Neutrophil (primary cell): ENCODE measurements around the gene OSBPL1A.

ENCODE experiments used
- H3K27ac ChIP-seq: fragments of 200-600 bp; sonication (generic); 2 replicates; pipeline ENCODE4 v1.5.1; 2016; ENCODE audit warnings: mild to moderate bottlenecking, moderate library complexity
- H3K27me3 ChIP-seq: fragments of 200-600 bp; sonication (generic); 2 replicates; pipeline ENCODE4 v1.6.0; 2016; ENCODE audit warnings: mild to moderate bottlenecking
- H3K36me3 ChIP-seq: fragments of 200-600 bp; sonication (generic); 2 replicates; pipeline ENCODE4 v1.5.1; 2017
- H3K4me1 ChIP-seq, 2 experiments: fragments of 200-600 bp in 1 of 2; sonication (generic) in 1 of 2; 1 replicate in 1 of 2; 2 replicates in 1 of 2; pipeline versions ENCODE4 v1.5.1 to v1.6.1; 2013 to 2016; ENCODE audit warnings: low read depth in 1 of 2, low read length in 1 of 2, mild to moderate bottlenecking in 1 of 2, moderate library complexity in 1 of 2; ENCODE audit not compliant: control insufficient read depth in 1 of 2, insufficient read depth in 1 of 2
- H3K4me3 ChIP-seq, 2 experiments: fragments of 200-600 bp in 1 of 2; sonication (generic) in 1 of 2; 1 replicate in 1 of 2; 2 replicates in 1 of 2; pipeline ENCODE4 v1.5.1; 2013 to 2016; ENCODE audit warnings: low read depth in 1 of 2, low read length in 1 of 2, mild to moderate bottlenecking in 1 of 2, moderate library complexity in 1 of 2
- H3K9me3 ChIP-seq: fragments of 200-600 bp; sonication (generic); 2 replicates; pipeline ENCODE4 v1.5.1; 2016
- TF ChIP-seq, protein P1 (sequence below): fragments of 200-600 bp; sonication (generic); IDR thresholded peaks from 2 replicates; pipeline ENCODE4 v1.5.1; 2016; ENCODE audit warnings: antibody characterized with exemption

The OSBPL1A gene

DNA sequence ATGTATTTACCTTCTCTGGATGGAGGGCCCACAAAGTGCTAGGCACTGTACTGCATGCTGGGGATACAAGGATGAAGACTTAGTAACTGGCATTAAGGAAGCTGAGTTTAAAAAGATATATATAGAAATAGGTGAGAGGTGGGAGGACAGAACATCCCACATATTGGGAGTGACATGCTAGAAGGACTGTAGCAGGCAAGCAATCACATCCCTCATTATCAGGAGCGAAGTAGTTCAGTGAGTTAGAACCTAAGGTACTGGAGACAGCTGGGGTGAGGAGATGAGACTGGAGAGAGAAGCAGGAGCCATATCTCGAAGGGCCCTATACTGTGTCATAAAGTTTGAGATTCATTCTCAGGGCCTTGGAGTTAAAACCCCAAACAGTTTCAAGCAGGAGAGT lies 10.9 kb upstream of the OSBPL1A start:
- Histone ChIP-seq H3K27ac (no peak overlapping the region), H3K27me3 (peaks cover 6% of the 10 kb centered on the region)

DNA sequence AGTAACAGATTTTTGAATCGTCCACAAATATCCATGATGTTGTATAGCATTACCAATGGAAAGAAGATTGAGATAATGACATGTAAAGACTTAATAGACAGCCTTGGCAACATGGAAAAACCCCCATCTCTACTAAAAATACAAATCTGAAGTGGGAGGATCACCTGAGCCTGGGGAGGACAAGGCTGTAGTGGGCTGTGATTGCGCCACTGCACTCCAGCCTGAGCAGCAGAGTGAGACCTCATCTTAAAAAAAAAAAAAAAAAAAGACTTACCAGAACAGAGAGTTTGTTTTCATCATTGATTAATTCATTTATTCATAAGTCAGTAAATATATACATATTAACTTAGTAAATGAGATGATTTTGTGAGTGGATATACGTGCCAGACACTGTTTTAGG lies 7.0 kb upstream of the OSBPL1A start:
- TF ChIP-seq, protein P1, sequence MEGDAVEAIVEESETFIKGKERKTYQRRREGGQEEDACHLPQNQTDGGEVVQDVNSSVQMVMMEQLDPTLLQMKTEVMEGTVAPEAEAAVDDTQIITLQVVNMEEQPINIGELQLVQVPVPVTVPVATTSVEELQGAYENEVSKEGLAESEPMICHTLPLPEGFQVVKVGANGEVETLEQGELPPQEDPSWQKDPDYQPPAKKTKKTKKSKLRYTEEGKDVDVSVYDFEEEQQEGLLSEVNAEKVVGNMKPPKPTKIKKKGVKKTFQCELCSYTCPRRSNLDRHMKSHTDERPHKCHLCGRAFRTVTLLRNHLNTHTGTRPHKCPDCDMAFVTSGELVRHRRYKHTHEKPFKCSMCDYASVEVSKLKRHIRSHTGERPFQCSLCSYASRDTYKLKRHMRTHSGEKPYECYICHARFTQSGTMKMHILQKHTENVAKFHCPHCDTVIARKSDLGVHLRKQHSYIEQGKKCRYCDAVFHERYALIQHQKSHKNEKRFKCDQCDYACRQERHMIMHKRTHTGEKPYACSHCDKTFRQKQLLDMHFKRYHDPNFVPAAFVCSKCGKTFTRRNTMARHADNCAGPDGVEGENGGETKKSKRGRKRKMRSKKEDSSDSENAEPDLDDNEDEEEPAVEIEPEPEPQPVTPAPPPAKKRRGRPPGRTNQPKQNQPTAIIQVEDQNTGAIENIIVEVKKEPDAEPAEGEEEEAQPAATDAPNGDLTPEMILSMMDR = no peak
- Histone ChIP-seq H3K9me3 (no peaks in the 10 kb centered on the region), H3K4me1 (no peaks in the 10 kb centered on the region), H3K27ac (no peak overlapping the region), H3K4me3 (no peak overlapping the region), H3K27me3 (peaks cover 6% of the 10 kb centered on the region), H3K36me3 (no peaks in the 10 kb centered on the region)

More for the DNA sequence above, 10.9 kb upstream of the OSBPL1A start:
- TF ChIP-seq, protein P1 = no peak
- Histone ChIP-seq H3K4me1 (no peaks in the 10 kb centered on the region), H3K4me3 (no peak overlapping the region), H3K9me3 (no peaks in the 10 kb centered on the region), H3K36me3 (no peaks in the 10 kb centered on the region)

DNA sequence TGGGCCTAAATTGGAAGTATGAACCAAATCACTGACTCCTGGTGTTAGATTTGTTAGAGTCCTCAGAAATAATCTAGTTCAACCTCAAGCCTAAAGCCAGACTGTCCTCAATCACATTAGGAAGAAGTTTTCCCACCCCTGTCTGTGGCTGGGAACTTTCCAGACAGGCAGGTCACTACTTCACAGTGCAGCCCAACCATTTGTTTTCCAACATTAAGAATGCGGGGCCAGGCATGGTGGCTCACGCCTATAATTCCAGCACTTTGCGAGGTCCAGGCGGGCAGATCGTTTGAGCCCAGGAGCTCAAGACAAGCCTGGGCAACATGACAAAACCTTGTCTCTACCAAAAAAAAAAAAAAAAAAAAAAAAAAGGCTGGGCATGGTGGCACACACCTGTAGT lies 5.5 kb upstream of the OSBPL1A start:
- no peak overlapping the region for H3K27ac ChIP-seq
- H3K36me3 ChIP-seq = no peaks in the 10 kb centered on the region
- no peaks in the 10 kb centered on the region for H3K9me3 ChIP-seq
- H3K4me3 ChIP-seq = no peak overlapping the region
- TF ChIP-seq, protein P1 = no peak
- H3K4me1 ChIP-seq = peaks cover 3 to 4% of the 10 kb centered on the region in 2 experiments
- H3K27me3 ChIP-seq = peaks cover 6% of the 10 kb centered on the region

DNA sequence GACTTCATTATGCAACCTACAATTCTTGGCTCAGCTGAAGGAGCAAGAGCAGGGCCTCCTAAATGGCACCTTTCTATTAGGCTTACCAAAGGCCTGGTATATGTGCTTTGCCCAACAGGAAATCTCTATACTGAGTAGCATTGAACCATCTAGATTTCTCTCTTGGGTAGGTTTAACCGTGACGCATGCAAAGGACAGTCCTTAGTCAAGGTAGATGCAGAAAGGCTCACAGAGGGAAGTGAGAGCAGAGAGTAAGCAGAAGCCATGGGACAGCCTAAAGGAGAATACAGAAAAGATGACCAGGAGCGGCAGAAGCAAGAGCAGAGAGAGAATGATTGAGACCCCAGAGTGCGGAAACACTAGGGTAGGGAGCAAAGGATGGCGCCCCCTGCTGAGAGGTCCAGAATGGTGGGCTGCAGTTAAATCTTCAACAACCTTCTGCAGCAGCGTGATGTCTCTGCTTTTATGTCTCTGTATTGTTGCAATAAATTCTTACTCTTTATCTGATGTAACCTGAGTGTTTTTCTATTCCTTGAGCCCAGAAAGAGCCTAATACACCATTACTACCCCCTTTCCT lies 4.7 kb upstream of the OSBPL1A start:
- Histone ChIP-seq H3K27ac (no peak overlapping the region), H3K9me3 (no peaks in the 10 kb centered on the region), H3K4me3 (no peak overlapping the region), H3K27me3 (peaks cover 6% of the 10 kb centered on the region), H3K36me3 (no peaks in the 10 kb centered on the region), H3K4me1 (peaks cover 5 to 9% of the 10 kb centered on the region in 2 experiments)
- TF ChIP-seq, protein P1 = no peak

DNA sequence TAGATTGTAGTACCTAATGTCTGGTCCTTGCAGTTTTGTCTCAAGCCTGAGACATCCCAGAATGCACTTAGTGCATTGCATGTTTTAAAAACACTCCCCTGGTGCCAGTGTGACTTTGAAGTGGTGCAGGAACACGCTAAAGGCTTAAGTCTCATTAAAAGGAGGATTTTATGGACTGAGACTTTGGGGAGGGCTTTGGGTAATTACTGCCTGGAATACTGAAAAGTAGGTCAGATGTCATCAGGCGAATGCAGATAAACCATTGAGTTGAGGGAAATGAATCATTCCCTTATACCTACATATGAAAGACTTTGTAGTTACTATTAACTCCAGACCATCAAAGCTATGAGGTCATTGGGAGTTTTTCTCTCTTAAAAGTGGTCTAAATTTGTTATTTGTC lies 3.0 kb upstream of the OSBPL1A start:
- no peak overlapping the region for H3K4me3 ChIP-seq
- TF ChIP-seq, protein P1 = no peak

More for the DNA sequence above, 3.0 kb upstream of the OSBPL1A start:
- Histone ChIP-seq H3K4me1 (peaks cover 16 to 17% of the 10 kb centered on the region in 2 experiments), H3K9me3 (no peaks in the 10 kb centered on the region), H3K27me3 (no peaks in the 10 kb centered on the region), H3K36me3 (no peaks in the 10 kb centered on the region), H3K27ac (no peak overlapping the region)
